HepG2 (cell line): ENCODE results near the gene IL3RA. TPM values are rescaled to one million over a fixed set of nuclear protein-coding genes. Genes with fewer than 3 reads are reported as not detected.
A peak's percentile ranks its signal among the peaks of the same experiment; 100 is the strongest.

Source experiments
- ATAC-seq: fragments of 200-7000 bp; cut with Tn5 transposase; 3 replicates; pipeline ENCODE4 v1.9.1; 2020; ENCODE audit warnings: mild to moderate bottlenecking, moderate library complexity
- BruUV-seq: library from RNA; stranded (reverse); fragments of 400-500 nt; replicated peaks from 2 replicates; lab custom pipeline; 2021; lab: Mats Ljungman, UMichigan
- CTCF ChIA-PET: fragments of 300-600 bp; formaldehyde crosslinking; extraction: SDS; loops from one replicate; lab custom pipeline; 2021; ENCODE audit warnings: low total read pairs, inconsistent platforms, low intra/inter-chr PET ratio; lab: Yijun Ruan, JAX
- POLR2A ChIA-PET: fragments of 350-600 bp; sonication (Branson Sonifier 250); formaldehyde crosslinking; loops from one replicate; lab custom pipeline; 2020; ENCODE audit warnings: antibody characterized with exemption, inconsistent platforms; lab: Yijun Ruan, JAX
- DNase-seq: peaks from one replicate; pipeline ENCODE4 v3.0.0-alpha.2; 2015; ENCODE audit warnings: low spot score
- FAIRE-seq: peaks from 3 replicates; lab custom pipeline; 2011; peaks lifted over from hg19 to GRCh38; lab: Jason Lieb, UNC
- H2AFZ ChIP-seq: one replicate; pipeline ENCODE4 v1.6.1; 2011; ENCODE audit warnings: low read length, inconsistent platforms
- H3K27ac ChIP-seq: fragments of 300-600 bp; 3 replicates; pipeline ENCODE4 v1.8.0; 2011; ENCODE audit warnings: mixed run types, mild to moderate bottlenecking, mixed read lengths, low read length, inconsistent platforms; ENCODE audit not compliant: insufficient read depth; ENCODE audit errors: extremely low read length
- H3K27me3 ChIP-seq, 2 experiments: fragments of 200-600 bp in 1 of 2; 2 replicates in 1 of 2; 3 replicates in 1 of 2; pipeline versions ENCODE4 v1.6.0 to v1.8.0; 2011; ENCODE audit warnings: low read length in 2 of 2, mild to moderate bottlenecking in 2 of 2, moderate library complexity in 2 of 2, inconsistent platforms in 1 of 2; ENCODE audit not compliant: insufficient read depth in 2 of 2, control insufficient read depth in 1 of 2
- H3K36me3 ChIP-seq, 2 experiments: fragments of 200-600 bp in 1 of 2; replicated peaks in 1 of 2; 2 replicates in 1 of 2; 3 replicates in 1 of 2; pipeline versions ENCODE4 v1.5.1 to v1.8.0; 2011; ENCODE audit warnings: low read length in 2 of 2, inconsistent platforms in 1 of 2; ENCODE audit not compliant: insufficient read depth in 2 of 2, control insufficient read depth in 1 of 2
- H3K4me1 ChIP-seq: 2 replicates; pipeline ENCODE4 v1.5.1; 2012; ENCODE audit warnings: low read length, inconsistent platforms; ENCODE audit not compliant: insufficient read depth
- H3K4me2 ChIP-seq: 2 replicates; pipeline ENCODE4 v1.6.0; 2011; ENCODE audit warnings: low read depth, low read length, inconsistent platforms
- H3K4me3 ChIP-seq, 3 experiments: fragments of 200-600 bp in 1 of 3; sonication (generic), shearing (Covaris generic) in 1 of 3; replicated peaks in 1 of 3; 2 replicates each; pipeline ENCODE4 v1.5.1; 2011 to 2016; ENCODE audit warnings: low read length in 3 of 3, inconsistent platforms in 2 of 3, low read depth in 2 of 3, mild to moderate bottlenecking in 2 of 3, control low read depth in 1 of 3, mixed read lengths in 1 of 3; ENCODE audit not compliant: insufficient read depth in 1 of 3
- H3K79me2 ChIP-seq: one replicate; pipeline ENCODE4 v1.6.1; 2011; ENCODE audit warnings: low read length, inconsistent platforms; ENCODE audit not compliant: insufficient read depth
- H3K9ac ChIP-seq: 2 replicates; pipeline ENCODE4 v1.6.0; 2011; ENCODE audit warnings: mild to moderate bottlenecking, low read depth, low read length, inconsistent platforms; ENCODE audit not compliant: insufficient read depth
- H3K9me3 ChIP-seq: 2 replicates; pipeline ENCODE4 v1.5.1; 2012; ENCODE audit warnings: mild to moderate bottlenecking, low read length
- H4K20me1 ChIP-seq: 2 replicates; pipeline ENCODE4 v1.6.0; 2011; ENCODE audit warnings: inconsistent platforms, mild to moderate bottlenecking, low read length, moderate library complexity; ENCODE audit not compliant: insufficient read depth
- CREM ChIP-seq, 2 experiments: sonication (generic) in 1 of 2; formaldehyde crosslinking in 1 of 2; IDR thresholded peaks; 2 replicates each; pipeline versions ENCODE4 v1.4.0 to v1.6.1; 2016 to 2020; ENCODE audit warnings: antibody characterized with exemption in 1 of 2, mild to moderate bottlenecking in 1 of 2, missing genetic modification reagents in 1 of 2
- THYN1 ChIP-seq: sonication (generic); formaldehyde crosslinking; IDR thresholded peaks from 2 replicates; pipeline ENCODE4 v1.8.1; 2023; ENCODE audit warnings: low read depth, mild to moderate bottlenecking, moderate library complexity, missing genetic modification reagents, borderline replicate concordance
- ZFP1 ChIP-seq: IDR thresholded peaks from 2 replicates; pipeline ENCODE4 v1.6.1; 2016
- ZNF12 ChIP-seq: sonication (generic); formaldehyde crosslinking; IDR thresholded peaks from 2 replicates; pipeline ENCODE4 v1.5.0; 2020; ENCODE audit warnings: missing genetic modification reagents
- ZNF331 ChIP-seq: sonication (generic); formaldehyde crosslinking; IDR thresholded peaks from 2 replicates; pipeline ENCODE4 v1.4.0; 2020; ENCODE audit warnings: missing genetic modification reagents
- WGBS: methylation state at CpG from one replicate; pipeline ENCODE4 v1.1.6; 2017; ENCODE audit warnings: low lambda C conversion rate; 5-methylcytosine and 5-hydroxymethylcytosine counted together
- in situ Hi-C: cut with HindIII; loops from 2 replicates; pipeline ENCODE4 v1.10.0; 2017; ENCODE audit warnings: low pct_unique_long_range_greater_than_20kb; ENCODE audit not compliant: extremely low pct_ligation_motif_present
- intact Hi-C: fragments of 100-400 bp; cut with micrococcal nuclease; formaldehyde crosslinking; loops from one replicate; pipeline ENCODE4 v1.10.0; 2022; ENCODE audit not compliant: unreplicated experiment
- polyA plus RNA-seq, 8 experiments: library from polyadenylated mRNA; depleted of rRNA in 3 of 8; stranded (reverse) in 7 of 8; unstranded in 1 of 8; fragments of >200 nt; fragmentation: Illumina TruSeq in 4 of 8; extraction: Trizol in 4 of 8; gene quantifications; 2 replicates each; pipeline versions ENCODE4 v1.2.1 to v1.2.3, GENCODE V29; 2011 to 2016; ENCODE audit warnings: low read depth in 4 of 8, missing spikeins in 1 of 8, mixed read lengths in 1 of 8; ENCODE audit not compliant: insufficient read depth in 1 of 8
- total RNA-seq, 5 experiments: library from RNA; depleted of rRNA; stranded (reverse); fragments of >200 nt; fragmentation: Illumina TruSeq; extraction: Trizol; gene quantifications; 2 replicates each; pipeline ENCODE4 v1.2.3, GENCODE V29; 2016; ENCODE audit warnings: low read depth in 1 of 5
- TF ChIP-seq, protein P1 (sequence below), 2 experiments: fragments of 450-650 bp in 1 of 2; sonication (generic) in 1 of 2; formaldehyde crosslinking; IDR thresholded peaks; 2 replicates each; pipeline versions ENCODE4 v1.5.0 to v1.8.0; 2020 to 2022; ENCODE audit warnings: mild to moderate bottlenecking in 1 of 2, missing genetic modification reagents in 1 of 2
- TF ChIP-seq, protein P2 (sequence below): sonication (generic); formaldehyde crosslinking; IDR thresholded peaks from 2 replicates; pipeline ENCODE4 v1.5.1; 2020; ENCODE audit warnings: missing genetic modification reagents, mild to moderate bottlenecking, borderline replicate concordance
- TF ChIP-seq, protein P3 (sequence below), 2 experiments: sonication (generic) in 1 of 2; formaldehyde crosslinking in 1 of 2; IDR thresholded peaks; 2 replicates each; pipeline versions ENCODE4 v1.6.1 to v1.9.0; 2014 to 2022; ENCODE audit warnings: antibody characterized with exemption in 1 of 2, borderline replicate concordance in 1 of 2, inconsistent platforms in 1 of 2, low read depth in 1 of 2, missing genetic modification reagents in 1 of 2

The IL3RA gene
- total and polyA plus RNA-seq, 2 of the 13 experiments (the other 11 are each of a cell fraction or from before 2014, with no cell fraction given) = not detected

- TF ChIP-seq CREM (IDR thresholded peaks at IDR 0.05) (no peak), CREM (CRISPR knock-in tag; IDR thresholded peaks at IDR 0.05) (no peak), THYN1 (no peak)
Measured at GRCh38 chrX:1292575-1293290, 43.9 kb upstream of the IL3RA start (continued).

DNA sequence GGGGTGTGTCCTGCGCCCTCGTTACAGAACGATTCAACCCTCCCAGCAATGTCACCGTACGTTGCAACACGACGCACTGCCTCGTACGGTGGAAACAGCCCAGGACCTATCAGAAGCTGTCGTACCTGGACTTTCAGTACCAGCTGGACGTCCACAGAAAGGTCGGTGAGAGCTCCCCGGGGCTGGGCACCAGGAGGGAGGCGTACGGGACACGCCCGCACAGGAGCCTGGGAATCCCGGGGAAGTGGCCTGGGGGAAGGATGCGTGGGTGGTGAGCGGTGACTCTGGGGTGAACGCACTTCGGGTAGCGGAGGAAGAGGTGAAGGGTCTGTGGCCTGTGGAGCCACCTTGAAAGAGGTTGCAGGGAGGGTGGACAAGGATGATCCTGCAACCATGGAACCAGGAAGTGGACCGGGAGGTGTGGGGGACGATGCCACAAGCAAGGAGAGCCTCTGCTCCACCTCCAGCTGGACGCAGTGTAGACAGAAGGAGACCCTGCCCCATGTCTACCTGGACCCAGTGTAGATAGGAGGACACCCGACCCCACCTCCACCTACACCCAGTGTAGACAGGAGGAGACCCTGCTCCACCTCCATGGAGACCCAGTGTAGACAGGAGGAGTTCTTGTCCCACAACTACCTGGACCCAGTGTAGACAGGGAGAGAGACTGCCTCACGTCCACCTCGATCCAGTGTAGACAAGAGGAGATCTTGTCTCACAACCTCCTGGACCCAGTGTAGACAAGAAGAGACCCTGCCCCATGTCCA lies 42.1 kb upstream of the IL3RA start:
- Histone ChIP-seq H3K9ac (no peak overlapping the region), H3K4me3 (no peak overlapping the region), H3K9me3 (peaks cover 10% of the 10 kb centered on the region), H4K20me1 (no peaks in the 10 kb centered on the region), H3K79me2 (no peaks in the 10 kb centered on the region), H2AFZ (no peak overlapping the region), H3K27ac (no peak overlapping the region), H3K4me2 (no peak overlapping the region), H3K4me1 (no peaks in the 10 kb centered on the region), H3K36me3 (no peaks in the 10 kb centered on the region), H3K27me3 (no peaks in the 10 kb centered on the region; a peak in 1 of 5 replicates)
- WGBS = 67% methylated on average over 26 of the region's 29 CpGs
- in situ Hi-C loops (no loop called here), intact Hi-C loops (no loop called here)
- ChIA-PET CTCF (no interaction called here), POLR2A (no interaction called here)
- ATAC-seq = peak; percentile 45; the same call in 2 of the 3 replicates
- no peak for FAIRE-seq
- no peak for DNase-seq
- BruUV-seq = no TSS peak
- TF ChIP-seq, protein P1, sequence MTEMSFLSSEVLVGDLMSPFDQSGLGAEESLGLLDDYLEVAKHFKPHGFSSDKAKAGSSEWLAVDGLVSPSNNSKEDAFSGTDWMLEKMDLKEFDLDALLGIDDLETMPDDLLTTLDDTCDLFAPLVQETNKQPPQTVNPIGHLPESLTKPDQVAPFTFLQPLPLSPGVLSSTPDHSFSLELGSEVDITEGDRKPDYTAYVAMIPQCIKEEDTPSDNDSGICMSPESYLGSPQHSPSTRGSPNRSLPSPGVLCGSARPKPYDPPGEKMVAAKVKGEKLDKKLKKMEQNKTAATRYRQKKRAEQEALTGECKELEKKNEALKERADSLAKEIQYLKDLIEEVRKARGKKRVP (CRISPR knock-in tag; IDR thresholded peaks at IDR 0.05) = no peak
- TF ChIP-seq ZFP1 (no peak), ZNF12 (CRISPR knock-in tag) (no peak), ZNF331 (CRISPR knock-in tag) (no peak)
- TF ChIP-seq, protein P2, sequence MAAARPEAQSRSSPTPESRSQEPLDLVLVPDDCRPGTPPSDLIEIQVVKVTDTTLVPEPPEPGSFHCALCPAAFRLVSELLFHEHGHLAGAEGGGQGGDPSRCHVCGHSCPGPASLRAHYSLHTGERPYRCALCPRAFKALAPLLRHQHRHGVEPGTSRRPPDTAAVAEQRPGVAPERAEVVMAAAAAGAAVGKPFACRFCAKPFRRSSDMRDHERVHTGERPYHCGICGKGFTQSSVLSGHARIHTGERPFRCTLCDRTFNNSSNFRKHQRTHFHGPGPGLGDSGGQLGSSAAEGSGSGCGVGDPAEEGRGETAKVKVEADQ (CRISPR knock-in tag) = no peak
- TF ChIP-seq, protein P3, sequence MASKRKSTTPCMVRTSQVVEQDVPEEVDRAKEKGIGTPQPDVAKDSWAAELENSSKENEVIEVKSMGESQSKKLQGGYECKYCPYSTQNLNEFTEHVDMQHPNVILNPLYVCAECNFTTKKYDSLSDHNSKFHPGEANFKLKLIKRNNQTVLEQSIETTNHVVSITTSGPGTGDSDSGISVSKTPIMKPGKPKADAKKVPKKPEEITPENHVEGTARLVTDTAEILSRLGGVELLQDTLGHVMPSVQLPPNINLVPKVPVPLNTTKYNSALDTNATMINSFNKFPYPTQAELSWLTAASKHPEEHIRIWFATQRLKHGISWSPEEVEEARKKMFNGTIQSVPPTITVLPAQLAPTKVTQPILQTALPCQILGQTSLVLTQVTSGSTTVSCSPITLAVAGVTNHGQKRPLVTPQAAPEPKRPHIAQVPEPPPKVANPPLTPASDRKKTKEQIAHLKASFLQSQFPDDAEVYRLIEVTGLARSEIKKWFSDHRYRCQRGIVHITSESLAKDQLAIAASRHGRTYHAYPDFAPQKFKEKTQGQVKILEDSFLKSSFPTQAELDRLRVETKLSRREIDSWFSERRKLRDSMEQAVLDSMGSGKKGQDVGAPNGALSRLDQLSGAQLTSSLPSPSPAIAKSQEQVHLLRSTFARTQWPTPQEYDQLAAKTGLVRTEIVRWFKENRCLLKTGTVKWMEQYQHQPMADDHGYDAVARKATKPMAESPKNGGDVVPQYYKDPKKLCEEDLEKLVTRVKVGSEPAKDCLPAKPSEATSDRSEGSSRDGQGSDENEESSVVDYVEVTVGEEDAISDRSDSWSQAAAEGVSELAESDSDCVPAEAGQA (IDR thresholded peaks at IDR 0.05; ENCODE audit: low read depth) = no peak
- TF ChIP-seq, protein P3 (CRISPR knock-in tag; IDR thresholded peaks at IDR 0.05; ENCODE audit: borderline replicate concordance) = no peak
